Hematopoietic multipotent progenitor cell (in vitro differentiated cells): ENCODE measurements around the gene SNX30. TPM values are rescaled to one million over a fixed set of nuclear protein-coding genes. Genes with fewer than 3 reads are reported as not detected.

Experiments
- DNase-seq, 3 donors: peaks; one replicate each; pipeline ENCODE4 v3.0.0-alpha.2; 2011 to 2015; ENCODE audit warnings: low read depth in 2 of 3, low spot score in 2 of 3
- total RNA-seq: library from RNA; depleted of rRNA; stranded (reverse); fragments of >200 nt; gene quantifications from one replicate; pipeline ENCODE4 v1.2.3, GENCODE V29; 2012

SNX30 gene
- total RNA-seq, 1 donor: 4.6 TPM

GRCh38 chr9:112817860-112818203, 67.3 kb downstream of the SNX30 start:
- no peak for DNase-seq

- peak in 2 of 3 donors; percentile 23 to 52 for DNase-seq
Measured at GRCh38 chr9:112819635-112820496, 69.3 kb downstream of the SNX30 start.

- DNase-seq: no peak
Measured at GRCh38 chr9:112820881-112821280, 70.3 kb downstream of the SNX30 start.

GRCh38 chr9:112822618-112823017, 72.1 kb downstream of the SNX30 start:
- DNase-seq: no peak

GRCh38 chr9:112823257-112823656, 72.7 kb downstream of the SNX30 start:
- no peak for DNase-seq

- peak in 1 of 3 donors; percentile 45 for DNase-seq
Measured at GRCh38 chr9:112831281-112831851, 80.8 kb downstream of the SNX30 start.

GRCh38 chr9:112831969-112832368, 81.4 kb downstream of the SNX30 start:
- DNase-seq: no peak

GRCh38 chr9:112833081-112833480, 82.5 kb downstream of the SNX30 start:
- DNase-seq: no peak

GRCh38 chr9:112836394-112836793, 85.8 kb downstream of the SNX30 start:
- no peak for DNase-seq

GRCh38 chr9:112838342-112838741, 87.8 kb downstream of the SNX30 start:
- DNase-seq: no peak

GRCh38 chr9:112839331-112839730, 88.8 kb downstream of the SNX30 start:
- DNase-seq: no peak

GRCh38 chr9:112841261-112841660, 90.7 kb downstream of the SNX30 start:
- DNase-seq: no peak

GRCh38 chr9:112842555-112842954, 92.0 kb downstream of the SNX30 start:
- no peak for DNase-seq

GRCh38 chr9:112844771-112845542, 94.4 kb downstream of the SNX30 start:
- peak; percentile 44 to 56 (median 52) for DNase-seq

GRCh38 chr9:112846528-112847488, 96.2 kb downstream of the SNX30 start:
- DNase-seq: no peak

GRCh38 chr9:112848316-112849151, 98.0 kb downstream of the SNX30 start:
- DNase-seq: no peak

- no peak for DNase-seq
Measured at GRCh38 chr9:112849363-112849922, 98.9 kb downstream of the SNX30 start.

GRCh38 chr9:112850840-112851239, 100.3 kb downstream of the SNX30 start:
- no peak for DNase-seq
